K562 (cell line): ENCODE measurements around the gene FANCD2. TPM values are rescaled to one million over a fixed set of nuclear protein-coding genes. Genes with fewer than 3 reads are reported as not detected.

ENCODE experiments used
- ARNT ChIP-seq, 2 experiments: fragments of 450-650 bp; IDR thresholded peaks; 2 replicates each; pipeline ENCODE4 v1.6.1; 2016; ENCODE audit warnings: mild to moderate bottlenecking in 1 of 2
- ASH1L ChIP-seq: fragments of 450-650 bp; IDR thresholded peaks from 2 replicates; pipeline ENCODE4 v1.6.1; 2018; ENCODE audit warnings: borderline replicate concordance, mild to moderate bottlenecking, low read depth; ENCODE audit not compliant: partially characterized antibody
- CEBPB ChIP-seq: fragments of 450-650 bp; IDR thresholded peaks from 2 replicates; pipeline ENCODE4 v1.6.1; 2016; ENCODE audit warnings: missing genetic modification characterization, missing compliant biosample characterization
- CREB1 ChIP-seq, 2 experiments: sonication (generic) in 1 of 2; formaldehyde crosslinking in 1 of 2; IDR thresholded peaks; 2 replicates each; pipeline versions ENCODE4 v1.6.1 to v1.8.0; 2012 to 2022; ENCODE audit warnings: inconsistent platforms in 1 of 2, mild to moderate bottlenecking in 1 of 2, missing genetic modification reagents in 1 of 2, moderate library complexity in 1 of 2
- HDAC3 ChIP-seq: fragments of 450-650 bp; IDR thresholded peaks from 2 replicates; pipeline ENCODE4 v1.6.1; 2018; ENCODE audit warnings: borderline replicate concordance, mild to moderate bottlenecking, moderate library complexity; ENCODE audit not compliant: partially characterized antibody
- LEF1 ChIP-seq: fragments of 450-650 bp; IDR thresholded peaks from 2 replicates; pipeline ENCODE4 v1.6.1; 2016; ENCODE audit warnings: mild to moderate bottlenecking
- MTA3 ChIP-seq: fragments of 450-650 bp; formaldehyde crosslinking; IDR thresholded peaks from 2 replicates; pipeline ENCODE4 v1.6.1; 2017; ENCODE audit warnings: mild to moderate bottlenecking, borderline replicate concordance
- NFE2 ChIP-seq: IDR thresholded peaks from 2 replicates; pipeline ENCODE4 v1.6.1; 2014; ENCODE audit warnings: antibody characterized with exemption, low read depth
- PBX2 ChIP-seq, 2 experiments: IDR thresholded peaks in 1 of 2; conservative IDR thresholded peaks in 1 of 2; 2 replicates each; pipeline ENCODE4 v1.6.1; 2016; ENCODE audit warnings: low read depth in 2 of 2, mild to moderate bottlenecking in 1 of 2, missing compliant biosample characterization in 1 of 2, missing genetic modification characterization in 1 of 2, moderate library complexity in 1 of 2
- PKNOX1 ChIP-seq: fragments of 450-650 bp; IDR thresholded peaks from 2 replicates; pipeline ENCODE4 v1.6.1; 2016
- SMARCA4 ChIP-seq: fragments of 450-650 bp; IDR thresholded peaks from 2 replicates; pipeline ENCODE4 v1.6.1; 2016
- ZNF134 ChIP-seq: fragments of 250-450 bp; sonication (Bioruptor Pico); conservative IDR thresholded peaks from 2 replicates; pipeline ENCODE4 v1.4.0; 2020
- ZNF175 ChIP-seq: fragments of 200-800 bp; sonication (Bioruptor generic); IDR thresholded peaks from 2 replicates; pipeline ENCODE4 v1.6.1; 2016; ENCODE audit warnings: low read depth, mild to moderate bottlenecking, missing genetic modification characterization, missing compliant biosample characterization
- ZNF75A ChIP-seq: fragments of 450-650 bp; formaldehyde crosslinking; IDR thresholded peaks from 2 replicates; pipeline ENCODE4 v1.4.0; 2020; ENCODE audit warnings: mild to moderate bottlenecking
- polyA plus RNA-seq, 8 experiments: library from polyadenylated mRNA; depleted of rRNA in 4 of 8; stranded (reverse) in 5 of 8; unstranded in 3 of 8; fragments of >200 nt; fragmentation: Nextera tagmentation in 2 of 8; fragmentation: Illumina TruSeq in 1 of 8; extraction: Ambion mirVana in 2 of 8; extraction: Trizol in 1 of 8; gene quantifications; 2 replicates each; pipeline versions ENCODE4 v1.2.1 to v1.2.3, GENCODE V29; 2011 to 2014; ENCODE audit warnings: inconsistent platforms in 1 of 8, missing spikeins in 1 of 8
- total RNA-seq, 7 experiments: library from RNA; depleted of rRNA in 6 of 7; stranded (reverse); fragments of >200 nt in 6 of 7; fragmentation: Illumina TruSeq in 2 of 7; extraction: Trizol in 2 of 7; gene quantifications; 2 replicates each; pipeline versions ENCODE4 v1.2.1 to v1.2.3, GENCODE V29; 2011 to 2021; ENCODE audit warnings: low replicate concordance in 1 of 7
- TF ChIP-seq, protein P1 (sequence below): sonication (generic); formaldehyde crosslinking; IDR thresholded peaks from 2 replicates; pipeline ENCODE4 v1.9.0; 2022; ENCODE audit warnings: mild to moderate bottlenecking, missing genetic modification reagents
- TF ChIP-seq, protein P2 (sequence below): fragments of 250-450 bp; sonication (Bioruptor Pico); IDR thresholded peaks from 2 replicates; pipeline ENCODE4 v1.4.0; 2020

Gene FANCD2
- total and polyA plus RNA-seq, 9 of the 15 experiments (the other 6 are each of a cell fraction or from before 2014, with no cell fraction given): 59.4 to 137 (median 96.1) TPM

DNA sequence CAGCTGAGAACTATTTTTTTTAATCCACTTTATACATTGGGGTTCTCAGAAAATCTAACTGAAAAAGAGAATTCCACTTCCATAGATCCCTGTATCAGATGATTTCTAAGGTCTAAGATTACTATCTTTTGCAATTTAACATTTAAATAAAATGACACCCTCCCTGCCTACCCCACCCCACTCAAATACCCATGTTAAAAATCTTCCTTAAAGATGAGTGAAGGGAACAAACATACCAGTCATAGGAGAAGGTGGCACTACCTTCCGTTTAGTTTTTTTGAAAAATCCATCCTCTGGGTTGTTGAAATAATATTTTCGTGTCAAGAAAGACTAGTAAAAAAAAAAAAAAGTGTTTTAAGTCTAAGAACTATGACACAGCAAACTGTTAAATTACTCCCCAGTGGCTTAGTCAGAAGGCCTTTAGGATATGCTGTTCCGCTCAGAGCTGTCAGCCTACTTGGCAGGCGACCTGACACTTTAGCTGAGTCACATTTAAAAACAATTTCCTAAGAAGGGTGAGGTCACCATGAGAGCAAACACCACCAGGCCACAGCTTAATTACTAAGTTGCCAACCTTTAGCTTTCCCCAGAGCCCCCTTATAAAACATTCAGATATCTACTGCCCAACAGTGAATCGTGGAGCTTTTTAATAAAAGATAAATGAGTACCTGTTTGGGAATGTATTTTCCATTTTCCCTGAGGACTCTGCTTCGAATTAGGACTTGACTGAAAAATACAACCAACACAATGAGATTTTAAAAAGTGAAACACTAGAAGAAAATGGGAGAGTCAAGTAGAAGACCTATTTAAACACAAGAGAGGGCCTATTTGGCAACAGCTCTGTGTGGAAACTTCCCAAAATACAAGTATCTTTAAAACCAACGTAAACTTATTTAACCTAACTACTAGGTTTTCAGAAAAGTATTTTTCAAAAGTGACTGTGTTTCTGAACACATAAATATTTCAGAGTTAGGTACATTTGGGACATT lies 49.2 kb upstream of the FANCD2 start (continued):
- TF ChIP-seq HDAC3 (no peak), PBX2 (CRISPR knock-in tag; IDR thresholded peaks at IDR 0.05; ENCODE audit: low read depth) (no peak), PBX2 (tag; conservative IDR thresholded peaks at IDR 0.05; ENCODE audit: low read depth) (peak; percentile 93), PKNOX1 (peak; percentile 97), ZNF75A (CRISPR knock-in tag) (no peak; the same call in 1 of the 2 replicates), CEBPB (peak; percentile 92), SMARCA4 (peak; percentile 96), ASH1L (peak; percentile 17), ZNF134 (CRISPR knock-in tag) (0 out of 2 replicates have a peak, but pooled peaks have one; percentile 24), NFE2 (peak; percentile 100), LEF1 (peak; percentile 86), ZNF175 (CRISPR knock-in tag) (peak; percentile 79; the same call in 1 of the 2 replicates), ARNT (IDR thresholded peaks at IDR 0.05) (peak; percentile 19 to 90; a peak in 2 of 4 replicates), MTA3 (peak; percentile 87), CREB1 (IDR thresholded peaks at IDR 0.05) (peak; percentile 51; the same call in 1 of the 2 replicates), CREB1 (CRISPR knock-in tag; IDR thresholded peaks at IDR 0.05) (no peak)
- TF ChIP-seq, protein P1, sequence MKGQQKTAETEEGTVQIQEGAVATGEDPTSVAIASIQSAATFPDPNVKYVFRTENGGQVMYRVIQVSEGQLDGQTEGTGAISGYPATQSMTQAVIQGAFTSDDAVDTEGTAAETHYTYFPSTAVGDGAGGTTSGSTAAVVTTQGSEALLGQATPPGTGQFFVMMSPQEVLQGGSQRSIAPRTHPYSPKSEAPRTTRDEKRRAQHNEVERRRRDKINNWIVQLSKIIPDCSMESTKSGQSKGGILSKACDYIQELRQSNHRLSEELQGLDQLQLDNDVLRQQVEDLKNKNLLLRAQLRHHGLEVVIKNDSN (CRISPR knock-in tag): no peak
- TF ChIP-seq, protein P2, sequence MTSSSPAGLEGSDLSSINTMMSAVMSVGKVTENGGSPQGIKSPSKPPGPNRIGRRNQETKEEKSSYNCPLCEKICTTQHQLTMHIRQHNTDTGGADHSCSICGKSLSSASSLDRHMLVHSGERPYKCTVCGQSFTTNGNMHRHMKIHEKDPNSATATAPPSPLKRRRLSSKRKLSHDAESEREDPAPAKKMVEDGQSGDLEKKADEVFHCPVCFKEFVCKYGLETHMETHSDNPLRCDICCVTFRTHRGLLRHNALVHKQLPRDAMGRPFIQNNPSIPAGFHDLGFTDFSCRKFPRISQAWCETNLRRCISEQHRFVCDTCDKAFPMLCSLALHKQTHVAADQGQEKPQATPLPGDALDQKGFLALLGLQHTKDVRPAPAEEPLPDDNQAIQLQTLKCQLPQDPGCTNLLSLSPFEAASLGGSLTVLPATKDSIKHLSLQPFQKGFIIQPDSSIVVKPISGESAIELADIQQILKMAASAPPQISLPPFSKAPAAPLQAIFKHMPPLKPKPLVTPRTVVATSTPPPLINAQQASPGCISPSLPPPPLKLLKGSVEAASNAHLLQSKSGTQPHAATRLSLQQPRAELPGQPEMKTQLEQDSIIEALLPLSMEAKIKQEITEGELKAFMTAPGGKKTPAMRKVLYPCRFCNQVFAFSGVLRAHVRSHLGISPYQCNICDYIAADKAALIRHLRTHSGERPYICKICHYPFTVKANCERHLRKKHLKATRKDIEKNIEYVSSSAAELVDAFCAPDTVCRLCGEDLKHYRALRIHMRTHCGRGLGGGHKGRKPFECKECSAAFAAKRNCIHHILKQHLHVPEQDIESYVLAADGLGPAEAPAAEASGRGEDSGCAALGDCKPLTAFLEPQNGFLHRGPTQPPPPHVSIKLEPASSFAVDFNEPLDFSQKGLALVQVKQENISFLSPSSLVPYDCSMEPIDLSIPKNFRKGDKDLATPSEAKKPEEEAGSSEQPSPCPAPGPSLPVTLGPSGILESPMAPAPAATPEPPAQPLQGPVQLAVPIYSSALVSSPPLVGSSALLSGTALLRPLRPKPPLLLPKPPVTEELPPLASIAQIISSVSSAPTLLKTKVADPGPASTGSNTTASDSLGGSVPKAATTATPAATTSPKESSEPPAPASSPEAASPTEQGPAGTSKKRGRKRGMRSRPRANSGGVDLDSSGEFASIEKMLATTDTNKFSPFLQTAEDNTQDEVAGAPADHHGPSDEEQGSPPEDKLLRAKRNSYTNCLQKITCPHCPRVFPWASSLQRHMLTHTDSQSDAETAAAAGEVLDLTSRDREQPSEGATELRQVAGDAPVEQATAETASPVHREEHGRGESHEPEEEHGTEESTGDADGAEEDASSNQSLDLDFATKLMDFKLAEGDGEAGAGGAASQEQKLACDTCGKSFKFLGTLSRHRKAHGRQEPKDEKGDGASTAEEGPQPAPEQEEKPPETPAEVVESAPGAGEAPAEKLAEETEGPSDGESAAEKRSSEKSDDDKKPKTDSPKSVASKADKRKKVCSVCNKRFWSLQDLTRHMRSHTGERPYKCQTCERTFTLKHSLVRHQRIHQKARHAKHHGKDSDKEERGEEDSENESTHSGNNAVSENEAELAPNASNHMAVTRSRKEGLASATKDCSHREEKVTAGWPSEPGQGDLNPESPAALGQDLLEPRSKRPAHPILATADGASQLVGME (CRISPR knock-in tag): no peak
